Measurements from ENCODE around the gene GATAD2B. TPM values are rescaled to one million over a fixed set of nuclear protein-coding genes. Genes with fewer than 3 reads are reported as not detected.
"Not testable (repeated sequence)": the region's sequence is repeated elsewhere in the genome, so short reads cannot be mapped to it uniquely, and the experiment has no call there.

The GATAD2B gene
- total and polyA plus RNA-seq, 8 donors, result 2.7 to 26.3 (median 16.0) TPM

DNA sequence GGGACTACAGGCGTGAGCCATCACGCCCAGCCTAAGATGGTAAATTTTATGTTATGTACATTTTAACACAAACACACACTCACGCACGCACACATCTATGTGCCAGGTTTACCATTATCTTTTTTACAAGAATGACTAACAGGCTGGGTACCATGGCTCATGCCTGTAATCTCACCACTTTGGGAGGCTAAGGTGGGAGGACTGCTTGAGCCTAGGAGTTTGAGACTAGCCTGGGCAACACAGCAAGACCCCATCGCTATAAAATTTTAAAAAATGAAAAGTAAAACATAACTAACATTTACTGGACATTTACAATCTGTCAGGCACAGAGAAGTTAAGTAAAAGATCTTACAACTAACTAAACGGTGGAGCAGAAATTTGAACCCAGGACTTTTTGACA is 14.7 kb downstream of the GATAD2B start:
- no peak overlapping the region for H3K27ac ChIP-seq
- no peak for DNase-seq
- peaks cover 0 to 22% (median 12%) of the 10 kb centered on the region in 4 donors for H3K36me3 ChIP-seq
- intact Hi-C loops (cut with DNase I; ENCODE audit: low total_unique reads), result no loop called here
- peaks cover 0 to 41% (median 17%) of the 10 kb centered on the region in 4 donors for H3K4me1 ChIP-seq
- no peak for TF ChIP-seq EP300 (IDR thresholded peaks at IDR 0.05)
- no peak for TF ChIP-seq POLR2AphosphoS5 (IDR thresholded peaks at IDR 0.05)
- TF ChIP-seq, protein P1, sequence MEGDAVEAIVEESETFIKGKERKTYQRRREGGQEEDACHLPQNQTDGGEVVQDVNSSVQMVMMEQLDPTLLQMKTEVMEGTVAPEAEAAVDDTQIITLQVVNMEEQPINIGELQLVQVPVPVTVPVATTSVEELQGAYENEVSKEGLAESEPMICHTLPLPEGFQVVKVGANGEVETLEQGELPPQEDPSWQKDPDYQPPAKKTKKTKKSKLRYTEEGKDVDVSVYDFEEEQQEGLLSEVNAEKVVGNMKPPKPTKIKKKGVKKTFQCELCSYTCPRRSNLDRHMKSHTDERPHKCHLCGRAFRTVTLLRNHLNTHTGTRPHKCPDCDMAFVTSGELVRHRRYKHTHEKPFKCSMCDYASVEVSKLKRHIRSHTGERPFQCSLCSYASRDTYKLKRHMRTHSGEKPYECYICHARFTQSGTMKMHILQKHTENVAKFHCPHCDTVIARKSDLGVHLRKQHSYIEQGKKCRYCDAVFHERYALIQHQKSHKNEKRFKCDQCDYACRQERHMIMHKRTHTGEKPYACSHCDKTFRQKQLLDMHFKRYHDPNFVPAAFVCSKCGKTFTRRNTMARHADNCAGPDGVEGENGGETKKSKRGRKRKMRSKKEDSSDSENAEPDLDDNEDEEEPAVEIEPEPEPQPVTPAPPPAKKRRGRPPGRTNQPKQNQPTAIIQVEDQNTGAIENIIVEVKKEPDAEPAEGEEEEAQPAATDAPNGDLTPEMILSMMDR (IDR thresholded peaks at IDR 0.05), result no peak
- no peak for TF ChIP-seq POLR2A (IDR thresholded peaks at IDR 0.05)
- 89 to 96% (median 93%) methylated on average over 6 of the region's 6 CpGs for WGBS, 5 donors
- H3K27me3 ChIP-seq, result no peaks in the 10 kb centered on the region
- H3K9me3 ChIP-seq, result no peaks in the 10 kb centered on the region
- no peak overlapping the region for H3K4me3 ChIP-seq

- Histone ChIP-seq H3K9me3 (no peaks in the 10 kb centered on the region), H3K4me3 (no peak overlapping the region), H3K27me3 (no peaks in the 10 kb centered on the region), H3K27ac (no peak overlapping the region), H3K4me1 (peaks cover 0 to 32% (median 13%) of the 10 kb centered on the region in 4 donors), H3K36me3 (peaks cover 0 to 29% (median 12%) of the 10 kb centered on the region in 4 donors)
- DNase-seq, result no peak
- TF ChIP-seq EP300 (IDR thresholded peaks at IDR 0.05) (no peak), POLR2A (IDR thresholded peaks at IDR 0.05) (no peak), POLR2AphosphoS5 (IDR thresholded peaks at IDR 0.05) (no peak)
- TF ChIP-seq, protein P1 (IDR thresholded peaks at IDR 0.05), result no peak
- intact Hi-C loops (cut with DNase I; ENCODE audit: low total_unique reads), result no loop called here
- 88 to 95% (median 91%) methylated on average over 6 of the region's 6 CpGs for WGBS, 5 donors
Observed at GRCh38 chr1:153907134-153907533, 15.6 kb downstream of the GATAD2B start.

DNA sequence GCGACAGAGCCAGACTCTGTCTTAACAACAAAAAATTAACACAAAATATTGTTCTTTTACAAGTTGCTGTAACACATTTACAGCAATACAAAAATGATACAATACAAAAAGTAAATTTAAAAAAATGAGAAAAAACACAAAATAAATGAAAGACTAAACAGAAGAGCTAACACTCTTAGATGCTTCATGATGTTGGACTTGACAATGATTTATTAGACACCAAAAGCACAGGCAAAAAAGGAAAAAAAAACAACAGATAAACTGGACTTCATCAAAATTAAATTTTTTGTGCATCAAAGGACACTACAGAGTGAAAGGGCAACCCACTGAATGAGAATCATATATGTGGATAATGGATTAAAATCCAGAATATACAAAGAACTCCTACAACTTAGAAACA is 16.4 kb downstream of the GATAD2B start:
- TF ChIP-seq, protein P1 (IDR thresholded peaks at IDR 0.05), result no peak
- no peak for TF ChIP-seq EP300 (IDR thresholded peaks at IDR 0.05)
- no peak for TF ChIP-seq POLR2AphosphoS5 (IDR thresholded peaks at IDR 0.05)
- TF ChIP-seq POLR2A (IDR thresholded peaks at IDR 0.05), result no peak
- Histone ChIP-seq H3K27me3 (no peaks in the 10 kb centered on the region), H3K27ac (no peak overlapping the region), H3K9me3 (no peaks in the 10 kb centered on the region), H3K36me3 (peaks cover 0 to 29% (median 12%) of the 10 kb centered on the region in 4 donors), H3K4me3 (no peak overlapping the region), H3K4me1 (peaks cover 0 to 29% (median 13%) of the 10 kb centered on the region in 4 donors)
- no peak for DNase-seq
- intact Hi-C loops (cut with DNase I; ENCODE audit: low total_unique reads), result no loop called here
- WGBS, 5 donors, result 96 to 100% (median 100%) methylated on average over 1 of the region's 1 CpG

- H3K9me3 ChIP-seq; intact Hi-C loops (cut with DNase I; ENCODE audit: low total_unique reads); H3K4me3 ChIP-seq; H3K27me3 ChIP-seq; DNase-seq; H3K27ac ChIP-seq: not testable (repeated sequence)
- Histone ChIP-seq H3K36me3 (peaks cover 0 to 29% (median 12%) of the 10 kb centered on the region in 4 donors), H3K4me1 (peaks cover 0 to 27% (median 14%) of the 10 kb centered on the region in 4 donors)
- 94 to 98% (median 96%) methylated on average over 8 of the region's 8 CpGs for WGBS, 5 donors
Observed at GRCh38 chr1:153905908-153906307, 16.9 kb downstream of the GATAD2B start.

DNA sequence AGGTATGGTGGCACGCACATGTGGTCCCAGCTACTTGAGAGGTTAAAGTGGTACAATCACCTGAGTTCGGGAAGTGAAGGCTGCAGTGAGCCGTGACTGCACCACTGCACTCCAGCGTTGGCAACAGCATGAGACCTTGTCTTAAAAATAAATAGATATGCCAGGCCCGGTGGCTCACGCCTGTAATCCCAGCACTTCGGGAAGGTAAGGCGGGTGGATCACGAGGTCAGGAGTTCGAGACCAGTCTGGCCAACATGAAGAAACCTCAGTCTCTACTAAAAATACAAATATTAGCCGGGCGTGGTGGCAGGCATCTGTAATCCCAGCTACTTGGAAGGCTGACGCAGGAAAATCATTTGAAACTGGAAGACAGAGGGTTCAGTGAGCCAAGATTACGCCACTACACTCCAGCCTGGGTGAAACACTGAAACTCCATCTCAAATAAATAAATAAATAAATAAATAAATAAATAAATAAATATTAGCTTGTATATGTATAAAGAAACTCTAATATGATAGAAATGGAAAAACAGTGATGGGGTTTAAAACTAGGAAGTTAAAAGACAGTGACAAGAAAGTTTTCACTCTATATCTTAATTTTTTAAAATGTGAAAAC is 18.8 kb downstream of the GATAD2B start:
- intact Hi-C loops (cut with DNase I; ENCODE audit: low total_unique reads), result no loop called here
- WGBS, 5 donors, result 80 to 94% (median 83%) methylated on average over 14 of the region's 14 CpGs
- Histone ChIP-seq H3K27ac (no peak overlapping the region), H3K4me1 (peaks cover under 1 to 30% (median 14%) of the 10 kb centered on the region in 4 donors), H3K27me3 (no peaks in the 10 kb centered on the region), H3K9me3 (no peaks in the 10 kb centered on the region), H3K4me3 (no peak overlapping the region), H3K36me3 (peaks cover 0 to 39% (median 25%) of the 10 kb centered on the region in 4 donors)
- DNase-seq, result no peak
- TF ChIP-seq POLR2A (IDR thresholded peaks at IDR 0.05), result no peak
- no peak for TF ChIP-seq POLR2AphosphoS5 (IDR thresholded peaks at IDR 0.05)
- TF ChIP-seq, protein P1 (IDR thresholded peaks at IDR 0.05), result no peak
- TF ChIP-seq EP300 (IDR thresholded peaks at IDR 0.05), result no peak

Data from stomach (tissue), 9 donors.